Transverse colon (tissue), 4 donors: ENCODE results near the gene ROPN1L.

Source experiments
- EP300 ChIP-seq: sonication (generic); formaldehyde crosslinking; IDR thresholded peaks from one replicate; pipeline ENCODE4 v1.6.1; 2017; ENCODE audit warnings: antibody characterized with exemption, low read depth
- POLR2A ChIP-seq: fragments of 450-650 bp; IDR thresholded peaks from one replicate; pipeline ENCODE4 v1.6.1; 2016; ENCODE audit warnings: antibody characterized with exemption, mild to moderate bottlenecking, moderate library complexity
- POLR2AphosphoS5 ChIP-seq, 3 donors: sonication (generic); formaldehyde crosslinking; IDR thresholded peaks; one replicate each; pipeline ENCODE4 v1.6.1; 2016; ENCODE audit warnings: antibody characterized with exemption in 3 of 3
- TF ChIP-seq, protein P1 (sequence below), 5 experiments: fragments of 200-600 bp in 3 of 5; fragments of 450-650 bp in 2 of 5; sonication (generic) in 3 of 5; IDR thresholded peaks; 1 replicate in 2 of 5; 2 replicates in 3 of 5; pipeline ENCODE4 v1.5.1; 2016 to 2017; ENCODE audit warnings: antibody characterized with exemption in 5 of 5, inconsistent platforms in 3 of 5, mild to moderate bottlenecking in 2 of 5, moderate library complexity in 1 of 5

DNA sequence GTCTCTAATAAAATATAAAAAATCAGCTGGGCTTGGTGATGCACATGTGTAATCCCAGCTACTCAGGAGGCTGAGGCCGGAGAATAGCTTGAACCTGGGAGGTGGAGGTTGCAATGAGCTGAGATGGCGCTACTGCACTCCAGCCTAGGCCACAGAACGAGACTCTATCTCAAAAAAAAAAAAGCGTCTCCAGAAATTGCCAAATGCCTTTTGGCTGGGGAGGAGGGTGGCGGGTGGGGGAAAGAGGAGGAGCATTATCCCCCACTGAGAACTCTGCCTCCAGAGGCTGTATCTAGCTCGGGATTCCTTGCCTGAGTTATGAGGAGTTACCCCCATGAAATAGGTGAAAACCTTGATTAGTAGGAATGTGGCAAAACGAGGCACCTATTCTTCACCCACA is 4.8 kb downstream of the ROPN1L start:
- TF ChIP-seq, protein P1, sequence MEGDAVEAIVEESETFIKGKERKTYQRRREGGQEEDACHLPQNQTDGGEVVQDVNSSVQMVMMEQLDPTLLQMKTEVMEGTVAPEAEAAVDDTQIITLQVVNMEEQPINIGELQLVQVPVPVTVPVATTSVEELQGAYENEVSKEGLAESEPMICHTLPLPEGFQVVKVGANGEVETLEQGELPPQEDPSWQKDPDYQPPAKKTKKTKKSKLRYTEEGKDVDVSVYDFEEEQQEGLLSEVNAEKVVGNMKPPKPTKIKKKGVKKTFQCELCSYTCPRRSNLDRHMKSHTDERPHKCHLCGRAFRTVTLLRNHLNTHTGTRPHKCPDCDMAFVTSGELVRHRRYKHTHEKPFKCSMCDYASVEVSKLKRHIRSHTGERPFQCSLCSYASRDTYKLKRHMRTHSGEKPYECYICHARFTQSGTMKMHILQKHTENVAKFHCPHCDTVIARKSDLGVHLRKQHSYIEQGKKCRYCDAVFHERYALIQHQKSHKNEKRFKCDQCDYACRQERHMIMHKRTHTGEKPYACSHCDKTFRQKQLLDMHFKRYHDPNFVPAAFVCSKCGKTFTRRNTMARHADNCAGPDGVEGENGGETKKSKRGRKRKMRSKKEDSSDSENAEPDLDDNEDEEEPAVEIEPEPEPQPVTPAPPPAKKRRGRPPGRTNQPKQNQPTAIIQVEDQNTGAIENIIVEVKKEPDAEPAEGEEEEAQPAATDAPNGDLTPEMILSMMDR (IDR thresholded peaks at IDR 0.05) = no peak
- TF ChIP-seq POLR2A = no peak
- no peak for TF ChIP-seq POLR2AphosphoS5 (IDR thresholded peaks at IDR 0.05)
- TF ChIP-seq EP300 = no peak
